HG02870 (cell line): ENCODE results near the gene RETSAT.
"Not testable (repeated sequence)": the region's sequence is repeated elsewhere in the genome, so short reads cannot be mapped to it uniquely, and the experiment has no call there.

Source experiments
- ATAC-seq: cut with Tn5 transposase; IDR thresholded peaks from one replicate; pipeline ENCODE4 v1.9.1; 2021; ENCODE audit warnings: mild to moderate bottlenecking, moderate library complexity; ENCODE audit not compliant: unreplicated experiment

The RETSAT gene

GRCh38 chr2:85334928-85335327 is 19.4 kb downstream of the RETSAT start:
- no peak for ATAC-seq

GRCh38 chr2:85333877-85334276 is 20.5 kb downstream of the RETSAT start:
- ATAC-seq = not testable (repeated sequence)

GRCh38 chr2:85330839-85331636 is 23.3 kb downstream of the RETSAT start:
- peak; percentile 36 for ATAC-seq

- not testable (repeated sequence) for ATAC-seq
These were observed 24.6 kb downstream of the RETSAT start for GRCh38 chr2:85329701-85330100.

- no peak for ATAC-seq
These were observed 25.1 kb downstream of the RETSAT start for GRCh38 chr2:85329181-85329651.

GRCh38 chr2:85327822-85328617 is 26.3 kb downstream of the RETSAT start, which contains the start of gene TGOLN2:
TGOLN2 (minus strand) TSS chr2:85327989; CDS start chr2:85327962, 27 bp downstream.
- ATAC-seq = peak; percentile 73

- ATAC-seq = peak; percentile 19
These were observed 27.0 kb downstream of the RETSAT start for GRCh38 chr2:85327160-85327821.

GRCh38 chr2:85326406-85327159 is 27.7 kb downstream of the RETSAT start:
- ATAC-seq = peak; percentile 34

GRCh38 chr2:85325466-85325811 is 28.9 kb downstream of the RETSAT start:
- ATAC-seq = no peak

GRCh38 chr2:85324639-85325465 is 29.5 kb downstream of the RETSAT start:
- ATAC-seq = no peak

GRCh38 chr2:85323988-85324367 is 30.4 kb downstream of the RETSAT start:
- not testable (repeated sequence) for ATAC-seq

GRCh38 chr2:85323351-85323987 is 30.9 kb downstream of the RETSAT start:
- ATAC-seq = no peak

GRCh38 chr2:85319796-85320195 is 34.5 kb downstream of the RETSAT start:
- ATAC-seq = no peak

GRCh38 chr2:85318222-85319074 is 35.9 kb downstream of the RETSAT start:
- no peak for ATAC-seq

GRCh38 chr2:85315921-85316320 is 38.4 kb downstream of the RETSAT start:
- ATAC-seq = not testable (repeated sequence)

GRCh38 chr2:85314884-85315242 is 39.5 kb downstream of the RETSAT start:
- no peak for ATAC-seq

- ATAC-seq = no peak
These were observed 41.9 kb downstream of the RETSAT start for GRCh38 chr2:85312404-85312803.

GRCh38 chr2:85310330-85310729 is 44.0 kb downstream of the RETSAT start:
- ATAC-seq = peak; percentile 36
